H4 (cell line): ENCODE results near the gene NELFA. TPM values are rescaled to one million over a fixed set of nuclear protein-coding genes. Genes with fewer than 3 reads are reported as not detected.
"Not testable (repeated sequence)": the region's sequence is repeated elsewhere in the genome, so short reads cannot be mapped to it uniquely, and the experiment has no call there.

Experiments used
- DNase-seq: peaks from one replicate; pipeline ENCODE4 v3.0.0-alpha.2; 2015; ENCODE audit warnings: low spot score
- total RNA-seq: library from RNA; depleted of rRNA; stranded (reverse); fragments of >200 nt; shearing (Covaris generic); gene quantifications from 2 replicates; pipeline ENCODE4 v1.2.3, GENCODE V29; 2014

The NELFA gene
- total RNA-seq, 1 experiment from 2014 or later = 22.0 TPM

GRCh38 chr4:2040391-2041238 lies 31.8 kb upstream of the NELFA start:
- no peak for DNase-seq

- no peak for DNase-seq
Observed at GRCh38 chr4:2036866-2037265, 28.1 kb upstream of the NELFA start.

GRCh38 chr4:2036327-2036726 lies 27.6 kb upstream of the NELFA start:
- no peak for DNase-seq

GRCh38 chr4:2031161-2031560 lies 22.4 kb upstream of the NELFA start:
- DNase-seq = not testable (repeated sequence)

- DNase-seq = not testable (repeated sequence)
Observed at GRCh38 chr4:2027120-2027519, 18.3 kb upstream of the NELFA start.

GRCh38 chr4:2025817-2026216 lies 17.0 kb upstream of the NELFA start:
- DNase-seq = no peak

- DNase-seq = no peak
Observed at GRCh38 chr4:2024683-2025082, 15.9 kb upstream of the NELFA start.

- DNase-seq = not testable (repeated sequence)
Observed at GRCh38 chr4:2021358-2022018, 12.7 kb upstream of the NELFA start.

GRCh38 chr4:2015008-2015407 lies 6.2 kb upstream of the NELFA start:
- no peak for DNase-seq

GRCh38 chr4:2011583-2011982 lies 2.8 kb upstream of the NELFA start:
- no peak for DNase-seq

- peak; percentile 43 for DNase-seq
Observed at GRCh38 chr4:2009651-2010233, 968 bp upstream of the NELFA start.

- DNase-seq = no peak
Observed at GRCh38 chr4:2008671-2008920, 178 bp downstream of the NELFA start.

GRCh38 chr4:2007804-2008670 lies 737 bp downstream of the NELFA start:
- no peak for DNase-seq

- no peak for DNase-seq
Observed at GRCh38 chr4:2006956-2007653, 1.7 kb downstream of the NELFA start.

GRCh38 chr4:2006367-2006766 lies 2.4 kb downstream of the NELFA start:
- DNase-seq = no peak

GRCh38 chr4:2003361-2003760 lies 5.4 kb downstream of the NELFA start:
- DNase-seq = not testable (repeated sequence)

GRCh38 chr4:1999308-1999707 lies 9.5 kb downstream of the NELFA start:
- DNase-seq = not testable (repeated sequence)

- no peak for DNase-seq
Observed at GRCh38 chr4:1998296-1998695, 10.5 kb downstream of the NELFA start.

- no peak for DNase-seq
Observed at GRCh38 chr4:1997712-1998111, 11.1 kb downstream of the NELFA start.

GRCh38 chr4:1996866-1997611 lies 11.7 kb downstream of the NELFA start:
- DNase-seq = no peak

- no peak for DNase-seq
Observed at GRCh38 chr4:1994938-1995337, 13.8 kb downstream of the NELFA start.
